Activated naive CD4-positive, alpha-beta T cell treated with anti-CD3 and anti-CD28 coated beads, Interleukin-2, amount 10 ng/mL, durations not matched to agents 7 days and 5 days (primary cell): Measurements from ENCODE around the gene NAPEPLD.

ENCODE experiments used
- CTCF ChIA-PET: fragments of 350-600 bp; sonication (Branson Sonifier 250); formaldehyde crosslinking; loops from one replicate; lab custom pipeline; 2021; ENCODE audit warnings: antibody characterized with exemption; lab: Charles Lee
- DNase-seq: peaks from one replicate; pipeline ENCODE4 v3.0.0-alpha.2; 2020
- H3K27ac Mint-ChIP-seq: one replicate; pipeline ENCODE4 v1.8.0; 2021; ENCODE audit warnings: mild to moderate bottlenecking, moderate library complexity, mixed read lengths
- H3K27me3 Mint-ChIP-seq: one replicate; pipeline ENCODE4 v1.8.0; 2021; ENCODE audit warnings: mild to moderate bottlenecking, mixed read lengths
- H3K36me3 Mint-ChIP-seq: one replicate; pipeline ENCODE4 v1.8.0; 2021; ENCODE audit warnings: mixed read lengths
- H3K4me1 Mint-ChIP-seq: one replicate; pipeline ENCODE4 v1.8.0; 2021; ENCODE audit warnings: mixed read lengths
- H3K4me3 Mint-ChIP-seq: one replicate; pipeline ENCODE4 v1.8.0; 2021; ENCODE audit warnings: mild to moderate bottlenecking, moderate library complexity, mixed read lengths
- H3K9me3 Mint-ChIP-seq: one replicate; pipeline ENCODE4 v1.8.0; 2021; ENCODE audit warnings: mixed read lengths

Gene NAPEPLD

GRCh38 chr7:103130901-103131624, 17.8 kb downstream of the NAPEPLD start:
- peaks cover 5% of the 10 kb centered on the region for H3K4me1 Mint-ChIP-seq
- CTCF ChIA-PET: no interaction called here
- H3K9me3 Mint-ChIP-seq: no peaks in the 10 kb centered on the region
- DNase-seq: no peak
- H3K27me3 Mint-ChIP-seq: no peaks in the 10 kb centered on the region
- no peak overlapping the region for H3K27ac Mint-ChIP-seq
- no peak overlapping the region for H3K4me3 Mint-ChIP-seq
- H3K36me3 Mint-ChIP-seq: peaks cover 21% of the 10 kb centered on the region

GRCh38 chr7:103129702-103130549, 19.0 kb downstream of the NAPEPLD start:
- no peak overlapping the region for H3K27ac Mint-ChIP-seq
- peaks cover 5% of the 10 kb centered on the region for H3K4me1 Mint-ChIP-seq
- H3K27me3 Mint-ChIP-seq: no peaks in the 10 kb centered on the region
- H3K9me3 Mint-ChIP-seq: no peaks in the 10 kb centered on the region
- no peak for DNase-seq
- peaks cover 23% of the 10 kb centered on the region for H3K36me3 Mint-ChIP-seq
- H3K4me3 Mint-ChIP-seq: no peak overlapping the region
- CTCF ChIA-PET: interaction anchor here (1.1 kb wide), 1 partner anchor 68 kb away, joined by 3 read pairs; no protein-coding TSS in a partner anchor

DNA sequence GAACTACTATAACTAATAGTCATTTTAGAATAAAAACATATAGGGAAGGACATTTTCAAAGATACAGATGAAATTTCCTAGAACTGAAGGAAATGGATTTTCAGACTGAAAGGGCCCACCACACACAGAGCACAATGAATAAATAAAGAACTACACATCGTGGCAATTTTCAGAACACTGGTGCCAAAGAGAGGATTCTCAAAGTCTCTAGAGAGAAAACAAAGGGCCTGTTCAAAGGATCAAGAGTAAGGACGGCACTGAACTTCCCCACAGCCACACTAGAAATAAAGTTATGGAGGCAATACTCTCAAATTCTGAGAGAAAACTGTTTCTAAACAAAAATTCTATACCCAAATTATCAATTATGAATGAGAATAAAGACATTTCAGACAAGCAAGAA, 21.9 kb downstream of the NAPEPLD start:
- Mint-ChIP-seq H3K27me3 (no peaks in the 10 kb centered on the region), H3K27ac (no peak overlapping the region), H3K4me3 (no peak overlapping the region), H3K4me1 (peaks cover 5% of the 10 kb centered on the region), H3K9me3 (no peaks in the 10 kb centered on the region), H3K36me3 (peaks cover 30% of the 10 kb centered on the region)
- CTCF ChIA-PET: no interaction called here
- DNase-seq: no peak

DNA sequence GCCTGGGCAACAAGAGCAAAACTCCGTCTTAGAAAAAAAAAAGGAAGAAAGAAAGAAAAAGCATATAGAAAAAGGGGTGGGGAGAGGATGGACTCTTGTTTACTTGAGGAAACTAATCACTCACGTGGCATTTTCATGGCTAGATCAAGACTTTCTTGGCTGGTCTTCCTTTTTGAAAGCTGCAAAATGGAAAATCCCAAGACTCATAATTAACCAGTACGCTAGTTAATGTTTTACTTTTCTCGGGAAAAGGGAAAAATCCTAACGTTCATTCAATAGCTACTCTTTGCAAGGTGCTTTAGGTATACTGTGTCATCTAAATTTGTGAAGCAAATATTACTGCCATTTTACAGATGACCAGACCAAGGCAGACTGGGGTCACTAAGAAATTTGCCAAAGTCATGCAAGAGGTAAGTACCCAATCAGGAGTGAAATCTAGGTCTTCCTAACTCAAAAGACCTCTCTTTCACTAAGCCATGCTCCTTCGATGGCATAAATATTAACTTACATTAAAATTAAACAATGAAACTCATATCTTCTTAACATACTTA, 24.4 kb downstream of the NAPEPLD start:
- Mint-ChIP-seq H3K27me3 (no peaks in the 10 kb centered on the region), H3K36me3 (peaks cover 49% of the 10 kb centered on the region)
- CTCF ChIA-PET: no interaction called here

GRCh38 chr7:103123529-103123928, 25.4 kb downstream of the NAPEPLD start:
- CTCF ChIA-PET: no interaction called here
- no peak overlapping the region for H3K4me3 Mint-ChIP-seq
- H3K27me3 Mint-ChIP-seq: no peaks in the 10 kb centered on the region
- H3K36me3 Mint-ChIP-seq: peaks cover 50% of the 10 kb centered on the region
- no peaks in the 10 kb centered on the region for H3K4me1 Mint-ChIP-seq
- no peak for DNase-seq
- no peak overlapping the region for H3K27ac Mint-ChIP-seq
- no peaks in the 10 kb centered on the region for H3K9me3 Mint-ChIP-seq

More for the DNA sequence above, 24.4 kb downstream of the NAPEPLD start:
- no peak overlapping the region for H3K27ac Mint-ChIP-seq
- H3K9me3 Mint-ChIP-seq: no peaks in the 10 kb centered on the region
- H3K4me1 Mint-ChIP-seq: no peaks in the 10 kb centered on the region
- H3K4me3 Mint-ChIP-seq: no peak overlapping the region
- no peak for DNase-seq

GRCh38 chr7:103121641-103122040, 27.3 kb downstream of the NAPEPLD start:
- no peaks in the 10 kb centered on the region for H3K9me3 Mint-ChIP-seq
- H3K4me3 Mint-ChIP-seq: no peak overlapping the region
- DNase-seq: no peak
- H3K36me3 Mint-ChIP-seq: peaks cover 35% of the 10 kb centered on the region
- no peaks in the 10 kb centered on the region for H3K27me3 Mint-ChIP-seq
- H3K4me1 Mint-ChIP-seq: no peaks in the 10 kb centered on the region
- no peak overlapping the region for H3K27ac Mint-ChIP-seq
- CTCF ChIA-PET: interaction anchor here (0.5 kb wide), 1 partner anchor 1369 kb away, joined by 4 read pairs; no protein-coding TSS in a partner anchor

- H3K27me3 Mint-ChIP-seq: no peaks in the 10 kb centered on the region
- CTCF ChIA-PET: no interaction called here
- H3K4me3 Mint-ChIP-seq: no peak overlapping the region
- DNase-seq: no peak
- H3K36me3 Mint-ChIP-seq: peaks cover 28% of the 10 kb centered on the region
- H3K4me1 Mint-ChIP-seq: no peaks in the 10 kb centered on the region
- no peaks in the 10 kb centered on the region for H3K9me3 Mint-ChIP-seq
- H3K27ac Mint-ChIP-seq: no peak overlapping the region
Measured at GRCh38 chr7:103120362-103120761, 28.5 kb downstream of the NAPEPLD start.

GRCh38 chr7:103119791-103120291, 29.1 kb downstream of the NAPEPLD start:
- Mint-ChIP-seq H3K27me3 (no peaks in the 10 kb centered on the region), H3K27ac (no peak overlapping the region), H3K36me3 (peaks cover 28% of the 10 kb centered on the region), H3K9me3 (no peaks in the 10 kb centered on the region), H3K4me1 (no peaks in the 10 kb centered on the region), H3K4me3 (no peak overlapping the region)
- CTCF ChIA-PET: no interaction called here
- no peak for DNase-seq

DNA sequence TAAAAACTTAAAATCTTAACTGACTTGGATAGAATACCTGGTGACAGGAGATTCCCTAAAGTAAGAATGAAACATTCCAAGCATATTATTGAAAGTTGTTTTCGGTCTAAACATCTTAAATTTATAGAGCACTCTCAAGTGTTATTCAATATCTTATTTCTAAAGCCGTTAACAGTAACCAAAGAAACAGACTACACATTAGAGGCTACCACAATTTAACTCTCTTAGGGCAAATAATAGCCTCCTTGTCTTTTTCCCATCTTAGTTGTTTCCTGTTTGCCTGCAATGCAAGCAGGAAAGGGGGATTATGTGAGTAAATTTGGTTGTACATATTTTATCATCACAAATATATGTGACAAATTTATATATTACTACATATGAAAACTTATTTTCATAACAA, 31.4 kb downstream of the NAPEPLD start:
- Mint-ChIP-seq H3K27ac (no peak overlapping the region), H3K4me1 (peaks cover 9% of the 10 kb centered on the region), H3K4me3 (no peak overlapping the region), H3K9me3 (no peaks in the 10 kb centered on the region), H3K27me3 (no peaks in the 10 kb centered on the region), H3K36me3 (peaks cover 33% of the 10 kb centered on the region)
- DNase-seq: no peak
- CTCF ChIA-PET: no interaction called here

DNA sequence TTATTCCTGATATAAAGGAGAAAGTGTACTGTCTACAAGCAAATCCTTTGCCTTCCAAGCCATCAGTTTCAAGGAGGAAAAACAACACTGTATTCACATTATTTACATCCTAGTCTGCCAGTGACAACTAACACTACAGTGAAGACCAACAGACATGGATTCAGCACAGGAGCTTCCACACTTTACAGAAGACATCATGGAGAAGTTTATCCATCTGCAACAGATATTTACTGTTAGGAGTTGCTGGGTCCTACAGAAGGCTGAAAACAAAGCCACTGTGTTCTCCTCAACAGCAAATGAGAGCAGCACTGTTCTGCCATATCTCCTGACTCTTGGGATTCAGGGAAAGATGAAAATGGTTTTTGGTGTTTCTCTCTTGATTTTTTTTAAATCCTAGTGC, 31.9 kb downstream of the NAPEPLD start:
- peaks cover 35% of the 10 kb centered on the region for H3K36me3 Mint-ChIP-seq
- CTCF ChIA-PET: no interaction called here
- no peak overlapping the region for H3K4me3 Mint-ChIP-seq
- no peak overlapping the region for H3K27ac Mint-ChIP-seq
- peaks cover 9% of the 10 kb centered on the region for H3K4me1 Mint-ChIP-seq
- no peaks in the 10 kb centered on the region for H3K27me3 Mint-ChIP-seq
- no peaks in the 10 kb centered on the region for H3K9me3 Mint-ChIP-seq
- DNase-seq: no peak

DNA sequence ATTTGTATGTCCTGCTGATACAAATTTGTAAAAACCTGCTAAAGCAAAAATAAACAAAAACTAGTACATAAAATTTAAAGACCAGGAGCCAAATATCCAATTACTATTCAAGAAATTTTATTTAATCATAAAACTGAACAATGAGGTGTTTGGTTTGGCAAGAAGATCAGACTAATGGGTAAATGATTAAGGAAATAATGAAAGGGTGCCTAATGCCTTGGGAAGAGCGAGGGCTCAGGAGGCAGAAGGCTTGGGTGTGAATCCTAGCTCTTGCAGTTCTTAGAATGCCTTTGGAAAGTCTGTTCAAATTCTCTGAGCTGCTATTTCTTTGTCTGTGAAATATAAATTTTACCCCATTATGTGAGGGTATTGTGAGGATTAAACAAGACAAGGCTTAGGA, 32.4 kb downstream of the NAPEPLD start:
- no peak for DNase-seq
- Mint-ChIP-seq H3K27ac (no peak overlapping the region), H3K27me3 (no peaks in the 10 kb centered on the region), H3K4me1 (peaks cover 9% of the 10 kb centered on the region), H3K9me3 (no peaks in the 10 kb centered on the region), H3K36me3 (peaks cover 36% of the 10 kb centered on the region), H3K4me3 (no peak overlapping the region)
- CTCF ChIA-PET: no interaction called here

GRCh38 chr7:103115771-103116170, 33.1 kb downstream of the NAPEPLD start:
- H3K27ac Mint-ChIP-seq: no peak overlapping the region
- CTCF ChIA-PET: interaction anchor here (0.8 kb wide), 1 partner anchor 1427 kb away, joined by 3 read pairs; no protein-coding TSS in a partner anchor
- DNase-seq: no peak
- H3K27me3 Mint-ChIP-seq: no peaks in the 10 kb centered on the region
- H3K36me3 Mint-ChIP-seq: peaks cover 35% of the 10 kb centered on the region
- peaks cover 2% of the 10 kb centered on the region for H3K9me3 Mint-ChIP-seq
- peaks cover 9% of the 10 kb centered on the region for H3K4me1 Mint-ChIP-seq
- no peak overlapping the region for H3K4me3 Mint-ChIP-seq

DNA sequence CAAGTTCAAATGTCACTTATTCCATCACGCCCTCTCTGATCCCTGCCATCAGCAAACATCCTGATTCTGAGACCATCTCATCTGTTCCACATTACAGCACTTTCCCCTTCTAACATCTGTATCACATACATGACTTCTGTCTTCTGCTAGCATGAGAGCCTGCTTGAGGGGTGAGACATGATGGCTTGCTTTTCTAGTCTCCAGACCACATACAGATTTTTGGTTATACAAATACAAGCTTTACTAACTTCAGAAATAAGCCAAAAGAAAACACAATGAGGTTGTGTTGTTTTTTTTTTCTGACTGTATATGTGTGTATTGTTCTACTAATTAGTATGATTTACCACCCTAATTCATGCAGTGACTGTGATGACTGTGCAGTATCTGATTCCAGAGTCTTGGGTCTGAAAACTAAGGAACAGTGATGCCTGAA, 34.3 kb downstream of the NAPEPLD start:
- Mint-ChIP-seq H3K9me3 (peaks cover 5% of the 10 kb centered on the region), H3K27ac (no peak overlapping the region), H3K4me3 (no peak overlapping the region), H3K27me3 (no peaks in the 10 kb centered on the region), H3K4me1 (peaks cover 9% of the 10 kb centered on the region), H3K36me3 (peaks cover 34% of the 10 kb centered on the region)
- no peak for DNase-seq
- CTCF ChIA-PET: interaction anchor here (0.6 to 0.8 kb wide), 2 partner anchors 165 to 1426 kb away, joined by 3 read pairs; no protein-coding TSS in a partner anchor

GRCh38 chr7:103113164-103113563, 35.7 kb downstream of the NAPEPLD start:
- Mint-ChIP-seq H3K27me3 (no peaks in the 10 kb centered on the region), H3K9me3 (peaks cover 11% of the 10 kb centered on the region), H3K36me3 (peaks cover 42% of the 10 kb centered on the region), H3K27ac (no peak overlapping the region), H3K4me3 (no peak overlapping the region), H3K4me1 (peaks cover 14% of the 10 kb centered on the region)
- DNase-seq: no peak
- CTCF ChIA-PET: no interaction called here
